Body of pancreas (tissue), 4 donors: ENCODE results near the gene LAMTOR5. TPM values are rescaled to one million over a fixed set of nuclear protein-coding genes. Genes with fewer than 3 reads are reported as not detected.

ENCODE experiments used
- ATAC-seq: fragments of 150-250 bp; one replicate; pipeline ENCODE4 v1.9.1; 2016
- DNase-seq, 4 donors: peaks; one replicate each; pipeline ENCODE4 v3.0.0-alpha.2; 2019
- H3K27ac ChIP-seq, 4 donors: fragments of 200-600 bp; sonication (generic); 1 replicate in 3 of 4; 2 replicates in 1 of 4; pipeline versions ENCODE4 v1.5.1 to v1.6.1; 2016 to 2019; ENCODE audit warnings: mild to moderate bottlenecking in 1 of 4, mixed read lengths in 1 of 4, moderate library complexity in 1 of 4
- H3K27me3 ChIP-seq, 2 donors: fragments of 200-600 bp; sonication (generic); one replicate each; pipeline ENCODE4 v1.6.0; 2016; ENCODE audit warnings: mild to moderate bottlenecking in 1 of 2
- H3K36me3 ChIP-seq, 2 donors: fragments of 200-600 bp; sonication (generic); replicated peaks in 1 of 2; 2 replicates each; pipeline ENCODE4 v1.5.1; 2016; ENCODE audit warnings: low read depth in 2 of 2; ENCODE audit not compliant: insufficient read depth in 1 of 2
- H3K4me1 ChIP-seq: fragments of 200-600 bp; sonication (generic); one replicate; pipeline ENCODE4 v1.6.0; 2016
- H3K4me3 ChIP-seq, 2 donors: fragments of 200-600 bp; sonication (generic); 1 replicate in 1 of 2; 2 replicates in 1 of 2; pipeline ENCODE4 v1.5.1; 2016 to 2019
- H3K9me3 ChIP-seq, 3 donors: fragments of 200-600 bp; sonication (generic); 1 replicate in 2 of 3; 2 replicates in 1 of 3; pipeline ENCODE4 v1.5.1; 2016
- POLR2A ChIP-seq, 3 donors: fragments of 450-650 bp; IDR thresholded peaks; one replicate each; pipeline ENCODE4 v1.6.1; 2016; ENCODE audit warnings: antibody characterized with exemption in 3 of 3, mild to moderate bottlenecking in 2 of 3
- WGBS, 2 donors: methylation state at CpG; one replicate each; pipeline ENCODE4 v1.1.5; 2017; 5-methylcytosine and 5-hydroxymethylcytosine counted together
- intact Hi-C: fragments of 100-400 bp; cut with DNase I; formaldehyde crosslinking; loops from one replicate; pipeline ENCODE4 v1.15.1; 2023
- total RNA-seq, 2 donors: library from RNA; depleted of rRNA; stranded (reverse); fragments of >200 nt; gene quantifications; one replicate each; pipeline ENCODE4 v1.1.0, GENCODE V29; 2016
- TF ChIP-seq, protein P1 (sequence below), 7 experiments: fragments of 450-650 bp in 4 of 7; fragments of 200-600 bp in 3 of 7; sonication (generic) in 3 of 7; IDR thresholded peaks; one replicate each; pipeline ENCODE4 v1.5.1; 2016 to 2019; ENCODE audit warnings: antibody characterized with exemption in 7 of 7

The LAMTOR5 gene
- total RNA-seq, 2 donors from 2014 or later, result 8.6 to 25.4 TPM

DNA sequence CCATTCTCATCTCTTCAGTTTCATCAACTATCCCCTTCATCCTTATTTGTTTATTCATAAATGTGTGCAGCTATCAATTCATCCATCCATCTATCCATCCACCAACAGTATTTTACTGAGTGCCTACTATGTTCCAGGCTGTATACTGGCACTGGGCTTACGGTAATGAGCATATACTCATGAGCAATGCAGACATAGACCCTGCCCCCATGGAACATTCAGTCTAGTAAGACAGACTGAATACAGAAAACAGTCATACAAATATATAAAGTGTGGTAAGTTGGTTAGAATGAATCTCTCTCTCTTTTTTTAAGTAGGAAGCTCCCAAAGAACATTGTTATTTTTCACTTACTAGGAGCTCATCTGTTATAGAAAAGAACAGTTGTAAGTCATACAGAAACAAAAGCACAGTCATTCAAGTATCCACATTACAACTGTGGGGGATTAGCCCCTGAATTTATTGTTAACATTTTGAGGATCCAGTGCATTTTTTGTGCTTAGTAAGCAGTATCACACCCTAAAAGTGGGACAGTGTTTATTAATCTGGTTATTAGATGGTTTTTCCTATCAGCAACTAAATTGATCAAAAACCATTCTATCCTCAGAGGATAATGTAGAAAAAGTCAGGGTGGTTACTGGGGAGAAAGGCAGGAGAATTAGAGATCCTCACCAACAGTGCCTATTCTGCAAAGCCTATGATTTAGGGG is 20.3 kb downstream of the LAMTOR5 start:
- TF ChIP-seq, protein P1, sequence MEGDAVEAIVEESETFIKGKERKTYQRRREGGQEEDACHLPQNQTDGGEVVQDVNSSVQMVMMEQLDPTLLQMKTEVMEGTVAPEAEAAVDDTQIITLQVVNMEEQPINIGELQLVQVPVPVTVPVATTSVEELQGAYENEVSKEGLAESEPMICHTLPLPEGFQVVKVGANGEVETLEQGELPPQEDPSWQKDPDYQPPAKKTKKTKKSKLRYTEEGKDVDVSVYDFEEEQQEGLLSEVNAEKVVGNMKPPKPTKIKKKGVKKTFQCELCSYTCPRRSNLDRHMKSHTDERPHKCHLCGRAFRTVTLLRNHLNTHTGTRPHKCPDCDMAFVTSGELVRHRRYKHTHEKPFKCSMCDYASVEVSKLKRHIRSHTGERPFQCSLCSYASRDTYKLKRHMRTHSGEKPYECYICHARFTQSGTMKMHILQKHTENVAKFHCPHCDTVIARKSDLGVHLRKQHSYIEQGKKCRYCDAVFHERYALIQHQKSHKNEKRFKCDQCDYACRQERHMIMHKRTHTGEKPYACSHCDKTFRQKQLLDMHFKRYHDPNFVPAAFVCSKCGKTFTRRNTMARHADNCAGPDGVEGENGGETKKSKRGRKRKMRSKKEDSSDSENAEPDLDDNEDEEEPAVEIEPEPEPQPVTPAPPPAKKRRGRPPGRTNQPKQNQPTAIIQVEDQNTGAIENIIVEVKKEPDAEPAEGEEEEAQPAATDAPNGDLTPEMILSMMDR (IDR thresholded peaks at IDR 0.05), result no peak
- no peak for TF ChIP-seq POLR2A (IDR thresholded peaks at IDR 0.05)
- no peak overlapping the region for H3K4me3 ChIP-seq
- ATAC-seq, result no peak
- intact Hi-C loops, result no loop called here
- no peak overlapping the region for H3K27ac ChIP-seq
- H3K4me1 ChIP-seq, result no peaks in the 10 kb centered on the region
- DNase-seq, result no peak
- H3K9me3 ChIP-seq, result no peaks in the 10 kb centered on the region
- WGBS, 2 donors, result 100% methylated on average over 1 of the region's 1 CpG
- H3K36me3 ChIP-seq, result no peaks in the 10 kb centered on the region
- no peaks in the 10 kb centered on the region for H3K27me3 ChIP-seq

DNA sequence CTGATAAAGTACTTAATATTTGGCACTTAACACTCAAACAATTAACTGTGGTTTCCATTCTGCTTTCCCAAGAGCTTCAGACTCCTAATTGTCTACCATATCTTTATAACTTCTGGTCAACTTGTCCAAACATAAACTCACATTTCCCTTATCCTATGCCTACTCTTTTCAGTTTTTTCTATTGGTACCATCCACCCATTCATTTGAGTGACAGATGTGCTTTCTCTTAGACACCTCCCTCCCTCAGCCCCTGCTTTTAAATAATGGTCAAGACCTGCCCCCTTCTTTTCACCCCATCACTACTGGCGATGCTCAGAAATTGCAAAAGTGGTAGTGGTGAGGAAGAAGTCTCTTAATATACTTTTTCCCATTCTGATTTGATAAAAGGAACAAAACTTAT is 22.1 kb downstream of the LAMTOR5 start:
- intact Hi-C loops, result no loop called here
- WGBS, 2 donors, result 88 to 100% methylated on average over 1 of the region's 1 CpG
- H3K4me1 ChIP-seq, result no peaks in the 10 kb centered on the region
- no peak for ATAC-seq
- no peaks in the 10 kb centered on the region for H3K9me3 ChIP-seq
- H3K27ac ChIP-seq, result no peak overlapping the region
- no peak for DNase-seq
- no peaks in the 10 kb centered on the region for H3K27me3 ChIP-seq
- H3K4me3 ChIP-seq, result no peak overlapping the region
- peaks cover 0 to 2% of the 10 kb centered on the region in 2 donors for H3K36me3 ChIP-seq
- TF ChIP-seq POLR2A (IDR thresholded peaks at IDR 0.05), result no peak
- TF ChIP-seq, protein P1 (IDR thresholded peaks at IDR 0.05), result no peak

DNA sequence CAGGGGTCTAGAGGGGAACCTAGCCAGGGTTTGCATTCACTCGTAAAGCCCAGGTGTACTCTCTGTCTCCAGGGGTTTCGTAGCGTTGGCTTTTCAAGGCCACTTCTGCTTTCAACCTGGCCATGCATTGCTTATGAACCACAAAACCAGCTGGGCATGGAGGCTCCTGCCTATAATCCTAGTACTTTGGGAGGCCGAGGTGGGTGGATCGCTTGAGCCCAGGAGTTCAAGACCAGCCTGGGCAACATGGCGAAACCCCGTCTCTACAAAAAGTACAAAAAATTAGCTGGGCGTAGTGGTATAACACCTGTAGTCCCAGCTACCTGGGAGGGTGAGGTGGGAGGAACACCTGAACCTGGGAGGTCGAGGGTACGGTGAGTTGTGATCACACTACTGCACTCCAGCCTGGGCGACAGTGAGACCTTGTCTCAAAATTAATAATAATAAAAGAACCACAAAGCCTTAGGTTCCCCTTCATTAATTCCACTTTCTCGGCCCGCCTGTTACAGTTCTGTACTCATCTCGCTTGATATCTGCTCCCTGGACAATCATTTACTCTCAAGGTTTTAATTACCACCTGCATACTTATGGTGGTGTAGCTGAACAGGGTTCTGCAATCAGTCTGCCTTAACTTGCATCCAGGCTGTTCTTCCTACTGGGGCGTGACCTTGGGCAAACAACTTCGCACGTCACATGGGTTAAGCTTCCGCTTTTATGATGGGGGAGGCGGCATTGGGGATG is 22.7 kb downstream of the LAMTOR5 start:
- ATAC-seq, result no peak
- TF ChIP-seq, protein P1 (IDR thresholded peaks at IDR 0.05), result no peak
- TF ChIP-seq POLR2A (IDR thresholded peaks at IDR 0.05), result no peak
- Histone ChIP-seq H3K27me3 (no peaks in the 10 kb centered on the region), H3K27ac (no peak overlapping the region), H3K36me3 (peaks cover 0 to 2% of the 10 kb centered on the region in 2 donors), H3K4me1 (no peaks in the 10 kb centered on the region), H3K9me3 (no peaks in the 10 kb centered on the region), H3K4me3 (no peak overlapping the region)
- 89 to 90% methylated on average over 19 of the region's 19 CpGs for WGBS, 2 donors
- no peak for DNase-seq
- intact Hi-C loops, result no loop called here

GRCh38 chr1:110383251-110383990 is 24.1 kb downstream of the LAMTOR5 start:
- H3K27me3 ChIP-seq, result no peaks in the 10 kb centered on the region
- DNase-seq, result no peak
- no peak overlapping the region for H3K4me3 ChIP-seq
- WGBS, 2 donors, result 71 to 77% methylated on average over 5 of the region's 5 CpGs
- TF ChIP-seq POLR2A (IDR thresholded peaks at IDR 0.05), result no peak
- TF ChIP-seq, protein P1 (IDR thresholded peaks at IDR 0.05), result no peak
- H3K9me3 ChIP-seq, result no peaks in the 10 kb centered on the region
- no peaks in the 10 kb centered on the region for H3K4me1 ChIP-seq
- intact Hi-C loops, result no loop called here
- H3K36me3 ChIP-seq, result peaks cover 0 to 2% of the 10 kb centered on the region in 2 donors
- no peak for ATAC-seq
- no peak overlapping the region for H3K27ac ChIP-seq
